PC-3 (cell line): ENCODE data around the gene CES4A. TPM values are rescaled to one million over a fixed set of nuclear protein-coding genes. Genes with fewer than 3 reads are reported as not detected.

Experiments used
- ATAC-seq: fragments of 200-7000 bp; cut with Tn5 transposase; 2 replicates; pipeline ENCODE4 v1.9.1; 2020; ENCODE audit warnings: mild to moderate bottlenecking, moderate library complexity
- BruUV-seq: library from RNA; stranded (reverse); fragments of 400-500 nt; replicated peaks from 2 replicates; lab custom pipeline; 2021; lab: Mats Ljungman, UMichigan
- CTCF ChIA-PET: fragments of 300-600 bp; sonication (Branson Sonifier 250); formaldehyde crosslinking; loops from one replicate; lab custom pipeline; 2022; ENCODE audit warnings: antibody characterized with exemption; lab: Charles Lee
- POLR2A ChIA-PET: fragments of 300-600 bp; sonication (Branson Sonifier 250); formaldehyde crosslinking; loops from one replicate; lab custom pipeline; 2022; ENCODE audit warnings: antibody characterized with exemption; ENCODE audit not compliant: unreplicated experiment; lab: Charles Lee
- DNase-seq: peaks from one replicate; pipeline ENCODE4 v3.0.0-alpha.2; 2015
- H2AFZ ChIP-seq: fragments of 300-600 bp; sonication (generic); 2 replicates; pipeline ENCODE4 v1.6.0; 2016; ENCODE audit warnings: antibody characterized with exemption, low read length
- H3F3A ChIP-seq: fragments of 300-600 bp; sonication (generic); one replicate; pipeline ENCODE4 v1.6.0; 2017; ENCODE audit warnings: antibody characterized with exemption, low read length, control low read depth, mild to moderate bottlenecking; ENCODE audit not compliant: unreplicated experiment
- H3K27ac ChIP-seq: fragments of 300-600 bp; sonication (generic); 2 replicates; pipeline ENCODE4 v1.5.1; 2016; ENCODE audit warnings: mild to moderate bottlenecking, low read length
- H3K27me3 ChIP-seq: fragments of 300-600 bp; sonication (generic); 2 replicates; pipeline ENCODE4 v1.6.1; 2016; ENCODE audit warnings: low read length, mixed read lengths
- H3K36me3 ChIP-seq: fragments of 300-600 bp; sonication (generic); 2 replicates; pipeline ENCODE4 v1.6.1; 2016; ENCODE audit warnings: low read depth, mixed run types, low read length, mixed read lengths
- H3K4me1 ChIP-seq: fragments of 300-600 bp; sonication (generic); 2 replicates; pipeline ENCODE4 v1.5.1; 2016; ENCODE audit warnings: low read length; ENCODE audit not compliant: insufficient read depth
- H3K4me2 ChIP-seq: fragments of 300-600 bp; sonication (generic); 2 replicates; pipeline ENCODE4 v1.6.0; 2016; ENCODE audit warnings: low read length
- H3K4me3 ChIP-seq: fragments of 300-600 bp; sonication (generic); 2 replicates; pipeline ENCODE4 v1.5.1; 2016; ENCODE audit warnings: mild to moderate bottlenecking, low read length, mixed read lengths
- H3K79me2 ChIP-seq: fragments of 300-600 bp; sonication (generic); 2 replicates; pipeline ENCODE4 v1.6.1; 2017; ENCODE audit warnings: low read length, mixed read lengths
- H3K9ac ChIP-seq: fragments of 300-600 bp; sonication (generic); 2 replicates; pipeline ENCODE4 v1.6.0; 2016; ENCODE audit warnings: mild to moderate bottlenecking, low read length
- H3K9me2 ChIP-seq: fragments of 300-600 bp; sonication (generic); replicated peaks from 2 replicates; pipeline ENCODE4 v1.6.1; 2016; ENCODE audit warnings: mixed run types, low read length, mixed read lengths
- H3K9me3 ChIP-seq: fragments of 300-600 bp; sonication (generic); 2 replicates; pipeline ENCODE4 v1.6.1; 2016; ENCODE audit warnings: low read length, mixed read lengths
- H4K20me1 ChIP-seq: fragments of 300-600 bp; sonication (generic); 2 replicates; pipeline ENCODE4 v1.6.1; 2016; ENCODE audit warnings: low read length, mixed read lengths
- CTCF ChIP-seq: fragments of 300-600 bp; sonication (generic); conservative IDR thresholded peaks from 2 replicates; pipeline ENCODE4 v1.5.1; 2017; ENCODE audit warnings: antibody characterized with exemption, low read depth, mild to moderate bottlenecking, low read length
- EZH2 ChIP-seq: fragments of 300-600 bp; sonication (generic); IDR thresholded peaks from one replicate; pipeline ENCODE4 v1.6.1; 2017; ENCODE audit warnings: antibody characterized with exemption, mild to moderate bottlenecking, low read length; ENCODE audit not compliant: unreplicated experiment
- EZH2phosphoT487 ChIP-seq: fragments of 300-600 bp; sonication (generic); IDR thresholded peaks from 2 replicates; pipeline ENCODE4 v1.6.1; 2018; ENCODE audit warnings: mild to moderate bottlenecking, antibody characterized with exemption, low read length, borderline replicate concordance
- intact Hi-C: fragments of 100-400 bp; cut with micrococcal nuclease; formaldehyde crosslinking; loops from 2 replicates; pipeline ENCODE4 v1.9.0; 2023
- total RNA-seq: library from RNA; depleted of rRNA; stranded (reverse); fragments of >200 nt; gene quantifications from 2 replicates; pipeline ENCODE4 v1.2.3, GENCODE V29; 2014

CES4A gene
- total RNA-seq, 1 experiment from 2014 or later = 2.6 TPM

- intact Hi-C loops = no loop called here
- Histone ChIP-seq H3K36me3 (no peaks in the 10 kb centered on the region), H3K9ac (peak overlapping the region; percentile 49; the same call in 1 of the 2 replicates), H3K4me3 (peak overlapping the region; percentile 73), H3K27ac (no peak overlapping the region), H3K4me1 (no peaks in the 10 kb centered on the region), H3K4me2 (peak overlapping the region; percentile 93), H2AFZ (peak overlapping the region; percentile 98), H3K79me2 (no peaks in the 10 kb centered on the region), H3F3A (no peaks in the 10 kb centered on the region), H3K27me3 (no peaks in the 10 kb centered on the region), H3K9me3 (no peaks in the 10 kb centered on the region), H4K20me1 (no peaks in the 10 kb centered on the region), H3K9me2 (no peaks in the 10 kb centered on the region)
- ATAC-seq = peak; percentile 76
- BruUV-seq = no TSS peak
- CTCF ChIA-PET = no interaction called here
- no peak for TF ChIP-seq CTCF
- TF ChIP-seq EZH2phosphoT487 = no peak
- TF ChIP-seq EZH2 = no peak
- peak; percentile 41 for DNase-seq
- POLR2A ChIA-PET = interaction anchor here (0.6 kb wide), 1 partner anchor 86 kb away, joined by 7 read pairs; no protein-coding TSS in a partner anchor
Measured at GRCh38 chr16:67000384-67001351, 12.3 kb downstream of the CES4A start.

GRCh38 chr16:67001726-67002125 is 13.3 kb downstream of the CES4A start:
- Histone ChIP-seq H3K79me2 (no peaks in the 10 kb centered on the region), H3K4me2 (no peak overlapping the region), H3K4me3 (no peak overlapping the region), H3F3A (no peaks in the 10 kb centered on the region), H2AFZ (no peak overlapping the region), H3K9me3 (no peaks in the 10 kb centered on the region), H4K20me1 (no peaks in the 10 kb centered on the region), H3K9ac (no peak overlapping the region), H3K4me1 (no peaks in the 10 kb centered on the region), H3K9me2 (no peaks in the 10 kb centered on the region), H3K27me3 (no peaks in the 10 kb centered on the region), H3K27ac (no peak overlapping the region), H3K36me3 (no peaks in the 10 kb centered on the region)
- ATAC-seq = no peak
- DNase-seq = no peak
- POLR2A ChIA-PET = no interaction called here
- intact Hi-C loops = no loop called here
- BruUV-seq = no TSS peak
- CTCF ChIA-PET = interaction anchor here (0.7 kb wide), 1 partner anchor 267 kb away, joined by 3 read pairs; no protein-coding TSS in a partner anchor
- TF ChIP-seq EZH2phosphoT487 = no peak
- no peak for TF ChIP-seq EZH2
- no peak for TF ChIP-seq CTCF
